ENCODE data around the gene VPS50. TPM values are rescaled to one million over a fixed set of nuclear protein-coding genes. Genes with fewer than 3 reads are reported as not detected.

VPS50 gene
- total and polyA plus RNA-seq, 5 donors = 6.4 to 23.0 (median 21.4) TPM

DNA sequence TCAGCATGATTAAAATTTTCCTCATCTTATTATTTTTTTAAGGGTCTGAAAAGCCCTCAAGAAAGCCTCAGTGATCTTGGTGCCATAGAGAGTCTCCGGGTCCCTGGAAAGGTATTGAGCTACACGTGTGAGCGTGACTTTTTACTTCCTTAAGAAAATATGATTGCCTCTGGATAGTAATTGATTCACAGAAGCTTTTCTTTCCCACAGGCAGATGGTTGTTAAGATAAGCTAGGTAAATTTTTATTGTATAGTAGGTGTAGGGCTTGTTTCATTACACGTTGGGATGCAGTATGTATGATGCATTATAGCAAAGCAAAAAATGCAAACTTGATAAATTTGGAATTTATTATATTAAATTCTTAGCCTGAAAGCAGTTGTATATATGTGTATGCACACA, 7.7 kb downstream of the VPS50 start:
- DNase-seq = no peak
- 82% methylated on average over 4 of the region's 4 CpGs for WGBS
- Histone ChIP-seq H3K4me1 (ENCODE audit: control insufficient read depth, insufficient read depth, low read length) (no peaks in the 10 kb centered on the region), H3K27ac (ENCODE audit: low read length) (no peak overlapping the region), H3K4me3 (ENCODE audit: low read length) (no peak overlapping the region), H3K9me3 (ENCODE audit: control insufficient read depth, low read length) (no peaks in the 10 kb centered on the region), H3K27me3 (ENCODE audit: control insufficient read depth, insufficient read depth) (no peaks in the 10 kb centered on the region)
- intact Hi-C loops (cut with DNase I) = no loop called here
- no peak for ATAC-seq

- ATAC-seq = no peak
- WGBS = 85% methylated on average over 3 of the region's 3 CpGs
These were observed 9.9 kb downstream of the VPS50 start for GRCh38 chr7:93242106-93242505.

GRCh38 chr7:93245525-93246432, 13.6 kb downstream of the VPS50 start:
- intact Hi-C loops (cut with DNase I) = no loop called here
- Histone ChIP-seq H3K9me3 (ENCODE audit: control insufficient read depth, low read length) (no peaks in the 10 kb centered on the region), H3K27ac (ENCODE audit: low read length) (no peak overlapping the region), H3K4me1 (ENCODE audit: control insufficient read depth, insufficient read depth, low read length) (no peaks in the 10 kb centered on the region), H3K4me3 (ENCODE audit: low read length) (no peak overlapping the region), H3K27me3 (ENCODE audit: control insufficient read depth, insufficient read depth) (no peaks in the 10 kb centered on the region)
- DNase-seq (no peak), ATAC-seq (no peak)
- WGBS = 51% methylated on average over 9 of the region's 9 CpGs

More at GRCh38 chr7:93242106-93242505, 9.9 kb downstream of the VPS50 start:
- H3K4me3 ChIP-seq (ENCODE audit: low read length) = no peak overlapping the region
- H3K27ac ChIP-seq (ENCODE audit: low read length) = no peak overlapping the region
- H3K4me1 ChIP-seq (ENCODE audit: control insufficient read depth, insufficient read depth, low read length) = no peaks in the 10 kb centered on the region
- no peak for DNase-seq
- intact Hi-C loops (cut with DNase I) = no loop called here
- H3K9me3 ChIP-seq (ENCODE audit: control insufficient read depth, low read length) = no peaks in the 10 kb centered on the region
- H3K27me3 ChIP-seq (ENCODE audit: control insufficient read depth, insufficient read depth) = no peaks in the 10 kb centered on the region

DNA sequence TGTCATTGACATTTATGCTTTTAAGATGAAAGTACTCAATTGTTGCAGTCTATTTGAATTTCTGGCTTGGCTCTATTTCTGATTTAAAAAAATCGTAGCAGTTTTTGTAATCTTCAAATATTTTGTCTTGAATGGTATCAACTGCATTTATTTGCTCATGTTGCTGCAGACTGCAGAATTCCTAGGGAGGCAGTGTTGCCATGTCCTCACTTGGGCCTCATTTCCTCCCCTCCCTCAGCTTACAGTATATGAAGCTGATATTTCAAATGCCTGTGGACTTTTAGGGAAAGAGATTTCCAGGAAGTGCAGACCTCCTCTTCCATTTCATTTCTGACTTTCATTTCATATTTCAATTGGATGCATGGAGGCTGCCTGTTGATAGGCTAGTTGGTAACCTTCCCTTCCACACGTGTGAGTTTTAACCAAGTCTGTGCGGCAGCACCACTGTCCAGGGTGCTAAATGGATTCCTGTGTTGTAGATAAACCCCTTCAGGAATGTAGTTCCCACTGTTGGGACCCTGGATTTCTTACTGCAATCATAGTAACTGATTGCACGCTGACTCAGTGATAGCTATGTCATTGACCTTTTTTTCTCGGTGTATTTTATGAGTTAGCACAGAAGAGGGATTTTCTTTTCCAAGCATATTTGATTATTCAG, 17.5 kb downstream of the VPS50 start:
- intact Hi-C loops (cut with DNase I) = no loop called here
- 45% methylated on average over 5 of the region's 5 CpGs for WGBS
- Histone ChIP-seq H3K4me3 (ENCODE audit: low read length) (no peak overlapping the region), H3K27me3 (ENCODE audit: control insufficient read depth, insufficient read depth) (no peaks in the 10 kb centered on the region), H3K27ac (ENCODE audit: low read length) (no peak overlapping the region), H3K4me1 (ENCODE audit: control insufficient read depth, insufficient read depth, low read length) (no peaks in the 10 kb centered on the region), H3K9me3 (ENCODE audit: control insufficient read depth, low read length) (no peaks in the 10 kb centered on the region)
- DNase-seq = no peak
- ATAC-seq = no peak

DNA sequence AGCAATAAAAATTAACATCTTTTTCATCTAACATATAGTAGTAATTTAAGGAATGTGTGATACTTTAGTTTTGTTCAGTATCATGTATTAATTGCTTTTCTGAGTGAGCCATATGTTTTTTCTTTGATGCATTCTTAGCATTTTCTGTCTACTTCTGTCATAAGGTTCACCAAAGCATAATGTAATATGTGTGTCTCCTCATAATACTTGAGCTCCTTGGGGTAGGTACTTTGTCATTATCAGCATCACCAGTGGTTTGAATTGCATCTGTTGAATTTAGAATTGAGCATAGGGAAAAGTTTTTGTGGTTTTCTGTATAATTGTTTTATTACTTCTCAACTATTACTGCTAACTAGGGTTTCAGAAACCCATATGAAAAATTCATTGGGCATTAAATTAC, 26.5 kb downstream of the VPS50 start:
- Histone ChIP-seq H3K27me3 (ENCODE audit: control insufficient read depth, insufficient read depth) (no peaks in the 10 kb centered on the region), H3K4me3 (ENCODE audit: low read length) (no peak overlapping the region), H3K4me1 (ENCODE audit: control insufficient read depth, insufficient read depth, low read length) (no peaks in the 10 kb centered on the region), H3K9me3 (ENCODE audit: control insufficient read depth, low read length) (no peaks in the 10 kb centered on the region), H3K27ac (ENCODE audit: low read length) (no peak overlapping the region)
- no peak for DNase-seq
- intact Hi-C loops (cut with DNase I) = no loop called here
- ATAC-seq = no peak

- Histone ChIP-seq H3K4me3 (ENCODE audit: low read length) (no peak overlapping the region), H3K9me3 (ENCODE audit: control insufficient read depth, low read length) (no peaks in the 10 kb centered on the region), H3K4me1 (ENCODE audit: control insufficient read depth, insufficient read depth, low read length) (no peaks in the 10 kb centered on the region), H3K27me3 (ENCODE audit: control insufficient read depth, insufficient read depth) (no peaks in the 10 kb centered on the region), H3K27ac (ENCODE audit: low read length) (no peak overlapping the region)
- WGBS = 90% methylated on average over 1 of the region's 1 CpG
- DNase-seq (no peak), ATAC-seq (no peak)
- intact Hi-C loops (cut with DNase I) = no loop called here
These were observed 30.4 kb downstream of the VPS50 start for GRCh38 chr7:93262535-93262934.

GRCh38 chr7:93265220-93265619, 33.1 kb downstream of the VPS50 start:
- 86% methylated on average over 4 of the region's 4 CpGs for WGBS
- intact Hi-C loops (cut with DNase I) = no loop called here
- no peak overlapping the region for H3K4me3 ChIP-seq (ENCODE audit: low read length)
- DNase-seq (no peak), ATAC-seq (no peak)
- H3K4me1 ChIP-seq (ENCODE audit: control insufficient read depth, insufficient read depth, low read length) = no peaks in the 10 kb centered on the region
- H3K27ac ChIP-seq (ENCODE audit: low read length) = no peak overlapping the region
- no peaks in the 10 kb centered on the region for H3K27me3 ChIP-seq (ENCODE audit: control insufficient read depth, insufficient read depth)
- no peaks in the 10 kb centered on the region for H3K9me3 ChIP-seq (ENCODE audit: control insufficient read depth, low read length)

GRCh38 chr7:93279541-93279940, 47.4 kb downstream of the VPS50 start:
- Histone ChIP-seq H3K27me3 (ENCODE audit: control insufficient read depth, insufficient read depth) (no peaks in the 10 kb centered on the region), H3K4me3 (ENCODE audit: low read length) (no peak overlapping the region), H3K27ac (ENCODE audit: low read length) (no peak overlapping the region), H3K9me3 (ENCODE audit: control insufficient read depth, low read length) (no peaks in the 10 kb centered on the region), H3K4me1 (ENCODE audit: control insufficient read depth, insufficient read depth, low read length) (no peaks in the 10 kb centered on the region)
- 66% methylated on average over 1 of the region's 1 CpG for WGBS
- intact Hi-C loops (cut with DNase I) = no loop called here
- no peak for DNase-seq
- ATAC-seq = no peak

GRCh38 chr7:93284908-93285307, 52.7 kb downstream of the VPS50 start:
- Histone ChIP-seq H3K4me3 (ENCODE audit: low read length) (no peak overlapping the region), H3K27me3 (ENCODE audit: control insufficient read depth, insufficient read depth) (no peaks in the 10 kb centered on the region), H3K9me3 (ENCODE audit: control insufficient read depth, low read length) (no peaks in the 10 kb centered on the region), H3K27ac (ENCODE audit: low read length) (no peak overlapping the region), H3K4me1 (ENCODE audit: control insufficient read depth, insufficient read depth, low read length) (no peaks in the 10 kb centered on the region)
- ATAC-seq (no peak), DNase-seq (no peak)
- WGBS = 28% methylated on average over 1 of the region's 1 CpG
- intact Hi-C loops (cut with DNase I) = no loop called here

GRCh38 chr7:93293229-93293628, 61.1 kb downstream of the VPS50 start:
- Histone ChIP-seq H3K4me3 (ENCODE audit: low read length) (no peak overlapping the region), H3K27ac (ENCODE audit: low read length) (no peak overlapping the region), H3K4me1 (ENCODE audit: control insufficient read depth, insufficient read depth, low read length) (no peaks in the 10 kb centered on the region), H3K27me3 (ENCODE audit: control insufficient read depth, insufficient read depth) (no peaks in the 10 kb centered on the region), H3K9me3 (ENCODE audit: control insufficient read depth, low read length) (no peaks in the 10 kb centered on the region)
- no peak for ATAC-seq
- 75% methylated on average over 2 of the region's 2 CpGs for WGBS
- intact Hi-C loops (cut with DNase I) = no loop called here
- DNase-seq = no peak

- Histone ChIP-seq H3K4me1 (ENCODE audit: control insufficient read depth, insufficient read depth, low read length) (no peaks in the 10 kb centered on the region), H3K27me3 (ENCODE audit: control insufficient read depth, insufficient read depth) (no peaks in the 10 kb centered on the region), H3K4me3 (ENCODE audit: low read length) (no peak overlapping the region), H3K9me3 (ENCODE audit: control insufficient read depth, low read length) (no peaks in the 10 kb centered on the region), H3K27ac (ENCODE audit: low read length) (no peak overlapping the region)
- WGBS = 99% methylated on average over 1 of the region's 1 CpG
- ATAC-seq (no peak), DNase-seq (no peak)
- intact Hi-C loops (cut with DNase I) = no loop called here
These were observed 66.0 kb downstream of the VPS50 start for GRCh38 chr7:93298206-93298605.
